Activated CD8-positive, alpha-beta T cell treated with anti-CD3 and anti-CD28 coated beads for 36 hours (primary cell): ENCODE results near the gene TRIM24. TPM values are rescaled to one million over a fixed set of nuclear protein-coding genes. Genes with fewer than 3 reads are reported as not detected.
"Not testable (repeated sequence)": the region's sequence is repeated elsewhere in the genome, so short reads cannot be mapped to it uniquely, and the experiment has no call there.

Source experiments
- ATAC-seq: fragments of 200-7000 bp; cut with Tn5 transposase; one replicate; pipeline ENCODE4 v1.10.0; 2021; ENCODE audit warnings: mild to moderate bottlenecking, moderate library complexity
- CTCF ChIA-PET: fragments of 350-600 bp; sonication (Branson Sonifier 250); formaldehyde crosslinking; loops from one replicate; lab custom pipeline; 2021; ENCODE audit warnings: antibody characterized with exemption; lab: Charles Lee
- POLR2A ChIA-PET: fragments of 350-600 bp; sonication (Branson Sonifier 250); formaldehyde crosslinking; loops from one replicate; lab custom pipeline; 2021; ENCODE audit warnings: antibody characterized with exemption; lab: Charles Lee
- DNase-seq: peaks from one replicate; pipeline ENCODE4 v3.0.0-alpha.2; 2020
- H3K27ac Mint-ChIP-seq: one replicate; pipeline ENCODE4 v1.8.0; 2021; ENCODE audit warnings: mild to moderate bottlenecking, mixed read lengths
- H3K27me3 Mint-ChIP-seq: one replicate; pipeline ENCODE4 v1.8.0; 2021; ENCODE audit warnings: mixed read lengths
- H3K36me3 Mint-ChIP-seq: one replicate; pipeline ENCODE4 v1.8.0; 2021; ENCODE audit warnings: low read depth, mixed read lengths
- H3K4me1 Mint-ChIP-seq: one replicate; pipeline ENCODE4 v1.8.0; 2021; ENCODE audit warnings: low read depth, mixed read lengths
- H3K4me3 Mint-ChIP-seq: one replicate; pipeline ENCODE4 v1.8.0; 2021; ENCODE audit warnings: mild to moderate bottlenecking, moderate library complexity, mixed read lengths
- H3K9me3 Mint-ChIP-seq: one replicate; pipeline ENCODE4 v1.8.0; 2021; ENCODE audit warnings: mixed read lengths
- intact Hi-C: fragments of 100-400 bp; cut with micrococcal nuclease; formaldehyde crosslinking; loops from one replicate; pipeline ENCODE4 v1.10.0; 2022
- total RNA-seq, 2 experiments: library from RNA; stranded (reverse); gene quantifications; one replicate each; pipeline ENCODE4 v1.2.3, GENCODE V29; 2021
- TF ChIP-seq, protein P1 (sequence below): fragments of 200-600 bp; IDR thresholded peaks from one replicate; pipeline ENCODE4 v1.8.0; 2022; ENCODE audit warnings: antibody characterized with exemption, mild to moderate bottlenecking

The TRIM24 gene
- total RNA-seq, 2 experiments from 2014 or later = 13.9 to 16.7 TPM

DNA sequence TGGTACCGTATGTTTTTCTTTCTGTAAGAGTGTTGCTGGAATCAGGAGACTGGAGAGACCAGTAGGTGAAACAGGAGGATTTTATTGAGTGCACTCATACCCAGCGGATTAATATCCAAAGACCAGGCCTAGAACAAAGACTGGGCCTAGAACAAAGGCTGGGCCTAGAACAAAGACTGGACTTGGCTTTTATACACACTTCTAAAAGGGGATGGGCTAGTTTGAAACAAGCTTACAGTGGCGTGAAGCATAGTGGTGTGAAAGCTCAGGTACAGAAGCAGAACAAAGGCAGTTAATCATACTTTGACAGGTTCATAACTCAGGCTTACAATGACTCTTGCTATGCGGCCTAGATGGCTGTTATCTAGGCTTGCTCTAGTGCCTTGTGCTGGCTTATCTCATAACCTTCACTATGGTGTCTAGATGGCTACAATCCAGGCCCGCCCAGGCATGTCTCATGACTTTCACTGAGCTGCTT is 67.7 kb downstream of the TRIM24 start:
- Mint-ChIP-seq H3K36me3 (peaks cover 72% of the 10 kb centered on the region), H3K4me1 (peaks cover 2% of the 10 kb centered on the region), H3K9me3 (peaks cover 31% of the 10 kb centered on the region), H3K27ac (no peak overlapping the region), H3K27me3 (no peaks in the 10 kb centered on the region), H3K4me3 (no peak overlapping the region)
- TF ChIP-seq, protein P1, sequence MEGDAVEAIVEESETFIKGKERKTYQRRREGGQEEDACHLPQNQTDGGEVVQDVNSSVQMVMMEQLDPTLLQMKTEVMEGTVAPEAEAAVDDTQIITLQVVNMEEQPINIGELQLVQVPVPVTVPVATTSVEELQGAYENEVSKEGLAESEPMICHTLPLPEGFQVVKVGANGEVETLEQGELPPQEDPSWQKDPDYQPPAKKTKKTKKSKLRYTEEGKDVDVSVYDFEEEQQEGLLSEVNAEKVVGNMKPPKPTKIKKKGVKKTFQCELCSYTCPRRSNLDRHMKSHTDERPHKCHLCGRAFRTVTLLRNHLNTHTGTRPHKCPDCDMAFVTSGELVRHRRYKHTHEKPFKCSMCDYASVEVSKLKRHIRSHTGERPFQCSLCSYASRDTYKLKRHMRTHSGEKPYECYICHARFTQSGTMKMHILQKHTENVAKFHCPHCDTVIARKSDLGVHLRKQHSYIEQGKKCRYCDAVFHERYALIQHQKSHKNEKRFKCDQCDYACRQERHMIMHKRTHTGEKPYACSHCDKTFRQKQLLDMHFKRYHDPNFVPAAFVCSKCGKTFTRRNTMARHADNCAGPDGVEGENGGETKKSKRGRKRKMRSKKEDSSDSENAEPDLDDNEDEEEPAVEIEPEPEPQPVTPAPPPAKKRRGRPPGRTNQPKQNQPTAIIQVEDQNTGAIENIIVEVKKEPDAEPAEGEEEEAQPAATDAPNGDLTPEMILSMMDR = no peak
- ATAC-seq (no peak), DNase-seq (peak; percentile 6)
- CTCF ChIA-PET = no interaction called here
- intact Hi-C loops = no loop called here
- POLR2A ChIA-PET = interaction anchor here (0.6 kb wide), 1 partner anchor 48 kb away, joined by 3 read pairs; no protein-coding TSS in a partner anchor

DNA sequence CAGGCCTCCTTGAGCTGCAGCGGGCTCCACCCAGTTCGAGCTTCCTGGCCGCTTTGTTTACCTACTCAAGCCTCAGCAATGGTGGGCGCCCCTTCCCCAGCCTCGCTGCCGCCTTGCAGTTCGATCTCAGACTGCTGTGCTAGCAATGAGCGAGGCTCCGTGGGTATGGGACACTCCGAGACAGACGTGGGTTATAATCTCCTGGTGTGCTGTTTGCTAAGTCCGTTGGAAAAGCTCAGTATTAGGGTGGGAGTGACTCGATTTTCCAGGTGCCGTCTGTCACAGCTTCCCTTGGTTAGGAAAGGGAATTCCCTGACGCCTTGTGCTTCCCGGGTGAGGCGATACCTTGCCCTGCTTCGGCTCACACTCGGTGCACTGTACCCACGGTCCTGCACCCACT is 76.8 kb downstream of the TRIM24 start:
- H3K27me3 Mint-ChIP-seq, H3K4me1 Mint-ChIP-seq, ATAC-seq, POLR2A ChIA-PET, H3K27ac Mint-ChIP-seq, H3K4me3 Mint-ChIP-seq, CTCF ChIA-PET, DNase-seq, intact Hi-C loops, H3K9me3 Mint-ChIP-seq: not testable (repeated sequence)
- peaks cover 70% of the 10 kb centered on the region for H3K36me3 Mint-ChIP-seq

DNA sequence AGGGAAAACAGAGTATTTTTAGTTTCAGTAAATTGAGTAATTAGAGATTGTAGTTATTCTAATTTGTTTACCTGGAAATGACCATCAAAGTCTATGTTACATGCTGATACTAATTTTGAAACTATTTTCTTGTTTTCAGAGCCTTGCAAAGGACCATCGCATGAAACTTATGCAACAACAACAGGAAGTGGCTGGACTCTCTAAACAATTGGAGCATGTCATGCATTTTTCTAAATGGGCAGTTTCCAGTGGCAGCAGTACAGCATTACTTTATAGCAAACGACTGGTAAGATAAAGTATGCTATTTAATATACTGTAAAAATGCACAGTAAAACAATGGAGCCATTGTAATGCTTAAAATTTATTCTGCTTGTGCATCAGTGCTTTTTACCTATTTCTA is 78.5 kb downstream of the TRIM24 start:
- DNase-seq = no peak
- Mint-ChIP-seq H3K27me3 (no peaks in the 10 kb centered on the region), H3K27ac (no peak overlapping the region), H3K9me3 (peaks cover 4% of the 10 kb centered on the region), H3K36me3 (peaks cover 63% of the 10 kb centered on the region), H3K4me1 (peaks cover 10% of the 10 kb centered on the region), H3K4me3 (no peak overlapping the region)
- CTCF ChIA-PET = no interaction called here
- intact Hi-C loops = no loop called here
- POLR2A ChIA-PET = no interaction called here
- ATAC-seq = no peak
- TF ChIP-seq, protein P1 = no peak

DNA sequence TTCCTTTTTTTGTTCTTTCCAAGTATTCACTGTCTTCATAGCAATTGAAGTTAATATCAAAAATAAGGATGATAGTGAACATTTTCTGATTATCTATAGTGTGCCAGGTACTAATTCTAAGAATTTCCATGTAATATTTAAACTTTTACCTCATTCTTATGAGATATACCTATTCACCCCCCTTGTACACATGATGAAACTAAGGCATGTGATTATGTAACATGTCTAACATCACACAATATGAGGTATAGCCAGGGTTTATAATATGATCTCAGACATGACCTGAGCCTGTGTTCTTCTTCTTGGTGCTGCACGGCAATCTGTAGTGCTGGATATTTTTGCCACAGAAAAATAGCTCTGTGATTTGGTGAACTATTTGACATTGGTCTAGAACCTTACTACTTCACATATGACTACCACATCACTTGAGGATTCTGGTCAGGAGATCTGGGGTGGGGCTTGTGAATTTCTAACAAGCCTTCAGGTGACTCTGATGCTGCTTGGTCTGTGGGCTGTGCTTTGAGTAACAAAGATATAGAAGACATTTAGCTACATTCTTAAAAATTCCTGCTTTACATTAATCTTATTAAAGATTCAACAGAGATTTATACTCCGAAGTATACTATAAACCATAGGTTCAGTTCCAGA is 79.1 kb downstream of the TRIM24 start:
- Mint-ChIP-seq H3K4me1 (peaks cover 10% of the 10 kb centered on the region), H3K4me3 (no peak overlapping the region), H3K36me3 (peaks cover 63% of the 10 kb centered on the region), H3K9me3 (peaks cover 4% of the 10 kb centered on the region), H3K27me3 (no peaks in the 10 kb centered on the region), H3K27ac (no peak overlapping the region)
- TF ChIP-seq, protein P1 = no peak
- DNase-seq = no peak
- ChIA-PET CTCF (interaction anchor here (1.4 kb wide), 1 partner anchor 19 kb away, joined by 4 read pairs; no protein-coding TSS in a partner anchor), POLR2A (no interaction called here)
- intact Hi-C loops = no loop called here
- ATAC-seq = no peak

DNA sequence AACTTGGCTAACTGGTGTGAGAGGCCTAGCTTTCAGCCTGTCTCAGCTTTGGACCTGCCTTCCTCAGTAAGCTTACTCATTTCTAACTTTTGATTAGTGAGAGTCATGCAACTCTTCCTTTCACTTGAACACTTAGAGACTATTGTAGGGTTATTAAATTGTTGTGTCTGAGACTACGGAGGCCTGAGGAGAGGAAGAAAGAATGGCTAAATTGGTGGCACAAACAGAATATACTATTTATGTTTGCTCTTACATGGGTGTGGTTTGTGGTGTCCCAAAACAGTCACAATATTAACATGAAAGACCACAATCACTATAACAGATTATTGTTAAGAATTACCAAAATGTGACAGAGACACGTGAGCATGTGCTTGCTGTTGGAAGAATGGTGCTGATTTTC is 82.1 kb downstream of the TRIM24 start:
- TF ChIP-seq, protein P1 = no peak
- ChIA-PET CTCF (interaction anchor here (1.0 to 1.3 kb wide), 2 partner anchors 84 to 197 kb away, joined by 3 read pairs; no protein-coding TSS in a partner anchor), POLR2A (no interaction called here)
- Mint-ChIP-seq H3K27ac (peak overlapping the region; percentile 1), H3K27me3 (no peaks in the 10 kb centered on the region), H3K4me1 (peaks cover 10% of the 10 kb centered on the region), H3K4me3 (no peak overlapping the region), H3K36me3 (peaks cover 63% of the 10 kb centered on the region), H3K9me3 (peaks cover 3% of the 10 kb centered on the region)
- ATAC-seq (peak; percentile 61), DNase-seq (no peak)
- intact Hi-C loops = no loop called here
